Endothelial cell (in vitro differentiated cells): Measurements from ENCODE around the gene BAD. TPM values are rescaled to one million over a fixed set of nuclear protein-coding genes. Genes with fewer than 3 reads are reported as not detected.
"Not testable (repeated sequence)": the region's sequence is repeated elsewhere in the genome, so short reads cannot be mapped to it uniquely, and the experiment has no call there.

Experiments used
- DNase-seq: peaks from one replicate; pipeline ENCODE4 v3.0.0; 2021; ENCODE audit warnings: low spot score
- H3K27ac Mint-ChIP-seq: one replicate; pipeline ENCODE4 v1.8.0; 2021; ENCODE audit warnings: mixed read lengths, inconsistent platforms; ENCODE audit not compliant: unreplicated experiment
- H3K27me3 Mint-ChIP-seq: one replicate; pipeline ENCODE4 v1.8.0; 2021; ENCODE audit warnings: mild to moderate bottlenecking, moderate library complexity, mixed read lengths, inconsistent platforms; ENCODE audit not compliant: unreplicated experiment
- H3K36me3 Mint-ChIP-seq: one replicate; pipeline ENCODE4 v1.8.0; 2021; ENCODE audit warnings: mild to moderate bottlenecking, low read depth, mixed read lengths, inconsistent platforms; ENCODE audit not compliant: unreplicated experiment
- H3K4me1 Mint-ChIP-seq: one replicate; pipeline ENCODE4 v1.8.0; 2021; ENCODE audit warnings: mild to moderate bottlenecking, mixed read lengths, inconsistent platforms; ENCODE audit not compliant: unreplicated experiment
- H3K4me3 Mint-ChIP-seq: one replicate; pipeline ENCODE4 v1.8.0; 2021; ENCODE audit warnings: mild to moderate bottlenecking, mixed read lengths, inconsistent platforms; ENCODE audit not compliant: unreplicated experiment
- H3K9me3 Mint-ChIP-seq: one replicate; pipeline ENCODE4 v1.8.0; 2021; ENCODE audit warnings: mixed read lengths, inconsistent platforms; ENCODE audit not compliant: unreplicated experiment
- total RNA-seq: library from RNA; stranded (reverse); fragmentation: NEBNext Ultra II Directional; extraction: Animal tissue kit (Norgen Biotek cat#: 25700); gene quantifications from one replicate; pipeline ENCODE4 v1.2.1, GENCODE V29; 2021; ENCODE audit not compliant: unreplicated experiment
- TF ChIP-seq, protein P1 (sequence below): fragments of 200-600 bp; sonication (generic); IDR thresholded peaks from one replicate; pipeline ENCODE4 v1.5.0; 2021; ENCODE audit warnings: antibody characterized with exemption; ENCODE audit not compliant: unreplicated experiment

BAD gene
- total RNA-seq, 1 donor from 2014 or later: 40.7 TPM

DNA sequence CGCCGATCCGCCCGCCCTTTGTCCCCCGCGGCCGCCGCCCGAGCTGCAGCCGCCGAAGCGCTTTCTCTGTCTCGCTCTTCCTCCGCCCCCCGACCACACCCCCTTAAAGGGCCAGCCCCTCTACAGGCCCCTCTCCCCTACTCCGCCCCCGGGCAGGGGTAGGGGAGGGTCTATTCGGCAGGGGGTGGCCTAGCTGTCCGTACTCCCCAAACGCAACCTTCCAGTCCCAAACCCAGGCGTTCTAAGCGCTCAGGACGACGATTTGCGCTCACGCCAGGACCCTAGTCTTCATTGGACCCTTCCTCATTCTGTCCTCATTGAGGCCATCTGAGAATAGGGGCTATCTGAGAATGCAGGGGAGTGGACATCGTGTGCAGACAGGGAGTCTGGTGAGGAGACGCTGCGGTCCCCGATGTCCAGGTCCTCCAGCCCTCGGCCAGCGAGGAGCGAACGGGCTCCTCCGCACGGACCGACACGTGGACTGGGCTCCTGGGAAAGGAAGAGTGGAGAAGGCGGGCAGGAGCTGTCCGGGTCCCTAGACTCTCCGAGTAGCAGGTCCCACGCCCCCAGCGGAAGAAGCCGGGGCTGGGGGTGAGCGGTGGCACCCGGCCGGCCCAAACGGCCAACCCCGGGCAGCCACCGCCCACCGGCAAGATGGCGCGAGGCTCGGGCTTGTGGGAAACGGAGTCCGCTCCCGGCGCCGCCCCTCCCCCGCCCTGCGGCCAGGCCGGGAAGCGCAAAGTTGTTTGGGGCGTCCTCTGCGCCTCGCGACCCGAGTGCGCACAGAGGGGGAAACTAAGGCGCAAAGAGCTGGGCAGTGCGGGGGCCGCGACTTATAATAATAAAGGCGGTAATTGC, 37.4 kb downstream of the BAD start, which contains the start of gene PPP1R14B:
Gene PPP1R14B (minus strand): TSS at position 73 of the 858 bp plus-strand sequence. CDS start 270 bp downstream, outside the sequence.
- peak; percentile 84 for DNase-seq

DNA sequence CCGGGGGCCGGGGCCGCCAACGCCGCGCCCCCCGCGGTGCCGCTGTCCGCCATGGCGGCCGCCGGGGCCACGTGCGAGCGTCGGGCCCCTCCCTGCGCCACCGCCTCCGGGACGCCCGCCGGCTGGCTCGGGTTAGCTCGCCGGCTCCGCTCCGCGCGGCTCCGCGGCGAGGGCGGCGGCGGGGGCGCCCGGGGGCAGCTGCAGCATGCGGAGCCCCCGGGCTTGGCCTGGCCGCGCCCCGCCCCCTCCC, 37.9 kb downstream of the BAD start:
- H3K9me3 Mint-ChIP-seq, H3K27ac Mint-ChIP-seq, H3K4me3 Mint-ChIP-seq, H3K27me3 Mint-ChIP-seq, DNase-seq: not testable (repeated sequence)
- peaks cover 11% of the 10 kb centered on the region for H3K36me3 Mint-ChIP-seq
- H3K4me1 Mint-ChIP-seq: peaks cover 22% of the 10 kb centered on the region

More for the DNA sequence above, 37.4 kb downstream of the BAD start, which contains the start of gene PPP1R14B:
- Mint-ChIP-seq H3K4me3 (peak within 1 kb of the TSS; percentile 93), H3K36me3 (peaks cover 11% of the 10 kb centered on the region), H3K9me3 (no peaks in the 10 kb centered on the region), H3K27me3 (peaks cover 10% of the 10 kb centered on the region), H3K27ac (peak within 1 kb of the TSS; percentile 85), H3K4me1 (peaks cover 26% of the 10 kb centered on the region)
- TF ChIP-seq, protein P1, sequence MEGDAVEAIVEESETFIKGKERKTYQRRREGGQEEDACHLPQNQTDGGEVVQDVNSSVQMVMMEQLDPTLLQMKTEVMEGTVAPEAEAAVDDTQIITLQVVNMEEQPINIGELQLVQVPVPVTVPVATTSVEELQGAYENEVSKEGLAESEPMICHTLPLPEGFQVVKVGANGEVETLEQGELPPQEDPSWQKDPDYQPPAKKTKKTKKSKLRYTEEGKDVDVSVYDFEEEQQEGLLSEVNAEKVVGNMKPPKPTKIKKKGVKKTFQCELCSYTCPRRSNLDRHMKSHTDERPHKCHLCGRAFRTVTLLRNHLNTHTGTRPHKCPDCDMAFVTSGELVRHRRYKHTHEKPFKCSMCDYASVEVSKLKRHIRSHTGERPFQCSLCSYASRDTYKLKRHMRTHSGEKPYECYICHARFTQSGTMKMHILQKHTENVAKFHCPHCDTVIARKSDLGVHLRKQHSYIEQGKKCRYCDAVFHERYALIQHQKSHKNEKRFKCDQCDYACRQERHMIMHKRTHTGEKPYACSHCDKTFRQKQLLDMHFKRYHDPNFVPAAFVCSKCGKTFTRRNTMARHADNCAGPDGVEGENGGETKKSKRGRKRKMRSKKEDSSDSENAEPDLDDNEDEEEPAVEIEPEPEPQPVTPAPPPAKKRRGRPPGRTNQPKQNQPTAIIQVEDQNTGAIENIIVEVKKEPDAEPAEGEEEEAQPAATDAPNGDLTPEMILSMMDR: peak; percentile 8

DNA sequence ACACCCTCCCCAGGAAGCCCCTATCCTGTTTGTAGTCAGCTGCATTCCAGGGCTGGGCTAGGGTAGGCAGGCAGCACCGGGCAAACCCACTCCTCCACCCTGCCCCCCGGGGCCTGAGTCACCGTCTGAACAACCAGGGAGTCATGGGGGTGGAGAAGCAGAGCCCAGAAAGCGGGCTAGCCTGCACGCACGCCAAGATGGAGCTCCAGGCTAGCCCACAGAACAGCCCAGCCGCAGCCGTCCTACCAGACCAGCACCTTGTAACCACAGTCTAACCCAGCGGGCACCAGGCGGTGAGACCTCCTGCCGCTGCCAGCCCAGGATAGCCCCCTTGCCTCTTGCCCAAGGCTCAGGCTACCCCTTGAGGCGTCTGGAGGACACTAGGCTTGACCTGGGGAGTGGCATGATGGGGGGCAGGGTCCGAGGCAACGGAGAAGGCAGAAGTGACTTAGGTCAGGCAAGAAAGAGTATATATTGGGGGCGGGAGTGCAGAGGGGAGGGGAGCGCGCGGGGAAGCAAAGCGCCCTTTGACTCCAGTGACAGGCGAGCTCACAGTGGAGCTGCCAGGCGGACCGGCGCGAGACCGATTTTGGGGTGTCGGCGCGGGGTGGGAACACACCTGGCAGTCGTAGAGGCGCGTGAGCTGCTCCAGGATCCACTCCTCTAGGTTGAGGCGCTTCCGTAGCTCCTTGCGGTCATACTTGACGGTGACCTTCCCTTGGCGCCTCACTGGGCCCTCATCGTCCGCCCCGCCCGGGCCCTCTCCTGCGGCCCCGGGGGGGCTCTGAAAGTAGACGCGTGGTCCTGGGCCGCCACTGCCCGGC, 38.5 kb downstream of the BAD start:
- H3K36me3 Mint-ChIP-seq: peaks cover 11% of the 10 kb centered on the region
- DNase-seq: no peak
- no peak overlapping the region for H3K27ac Mint-ChIP-seq
- peaks cover 22% of the 10 kb centered on the region for H3K4me1 Mint-ChIP-seq
- TF ChIP-seq, protein P1: no peak
- peak overlapping the region; percentile 91 for H3K4me3 Mint-ChIP-seq
- H3K9me3 Mint-ChIP-seq: no peaks in the 10 kb centered on the region
- peaks cover 8% of the 10 kb centered on the region for H3K27me3 Mint-ChIP-seq

DNA sequence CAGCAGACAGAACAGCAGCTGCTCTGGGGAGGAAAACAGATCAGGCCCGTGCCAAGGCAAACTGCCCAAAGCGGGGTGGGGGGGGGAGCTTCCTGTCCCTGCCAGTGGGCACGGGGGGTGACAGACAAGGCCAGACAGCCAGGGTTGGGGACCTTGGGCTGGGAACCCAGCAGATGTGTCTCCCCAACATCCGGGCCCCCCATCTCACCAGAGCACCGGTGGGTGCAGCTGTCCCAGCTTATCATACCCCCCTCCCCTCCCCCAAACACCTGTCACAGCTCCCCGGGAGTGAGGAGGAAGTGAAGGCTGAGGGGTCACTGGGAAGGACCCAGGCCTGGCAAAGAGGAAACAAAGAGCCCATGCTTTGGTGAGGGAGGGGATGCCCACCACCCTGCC, 39.1 kb downstream of the BAD start:
- no peaks in the 10 kb centered on the region for H3K9me3 Mint-ChIP-seq
- peak overlapping the region; percentile 91 for H3K4me3 Mint-ChIP-seq
- H3K27me3 Mint-ChIP-seq: peaks cover 8% of the 10 kb centered on the region
- TF ChIP-seq, protein P1: no peak
- peaks cover 23% of the 10 kb centered on the region for H3K4me1 Mint-ChIP-seq
- H3K27ac Mint-ChIP-seq: no peak overlapping the region
- H3K36me3 Mint-ChIP-seq: peaks cover 11% of the 10 kb centered on the region
- DNase-seq: no peak

DNA sequence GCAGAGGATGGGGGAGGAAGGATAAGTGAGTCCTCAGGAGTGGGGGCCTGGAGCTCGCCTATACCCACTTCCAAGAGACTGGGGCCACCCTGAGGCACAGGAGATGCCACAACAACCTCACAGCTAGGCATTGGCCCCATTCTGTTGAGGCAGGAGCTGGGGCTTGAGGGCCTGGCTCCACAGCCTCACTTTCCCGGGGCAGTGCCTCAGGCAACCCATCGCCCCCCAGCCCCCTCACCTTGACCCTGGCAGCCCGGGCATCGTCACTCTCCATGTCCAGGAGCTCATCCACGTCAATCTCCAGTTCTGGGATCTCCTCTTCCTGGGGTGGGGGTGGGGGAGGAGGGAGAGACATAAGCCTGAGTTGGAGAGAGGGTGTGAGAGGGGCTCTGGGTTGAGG, 39.5 kb downstream of the BAD start:
- H3K27ac Mint-ChIP-seq: no peak overlapping the region
- DNase-seq: no peak
- peaks cover 12% of the 10 kb centered on the region for H3K27me3 Mint-ChIP-seq
- peak overlapping the region; percentile 91 for H3K4me3 Mint-ChIP-seq
- H3K4me1 Mint-ChIP-seq: peaks cover 25% of the 10 kb centered on the region
- TF ChIP-seq, protein P1: no peak
- H3K36me3 Mint-ChIP-seq: peaks cover 11% of the 10 kb centered on the region
- no peaks in the 10 kb centered on the region for H3K9me3 Mint-ChIP-seq
